HepG2 (cell line): ENCODE data around the gene SOX9.

Experiments used
- CEBPB ChIP-seq: IDR thresholded peaks from 2 replicates; pipeline ENCODE4 v1.6.1; 2011; ENCODE audit warnings: low read depth, low read length, improper control_type of control experiment, borderline replicate concordance
- CHD2 ChIP-seq: IDR thresholded peaks from 2 replicates; pipeline ENCODE4 v1.6.1; 2011; ENCODE audit warnings: low read depth, low read length, improper control_type of control experiment
- CTCF ChIP-seq: sonication (generic); formaldehyde crosslinking; IDR thresholded peaks from 2 replicates; pipeline ENCODE4 v1.5.0; 2020; ENCODE audit warnings: mild to moderate bottlenecking, missing genetic modification reagents, moderate library complexity
- ELF1 ChIP-seq: sonication (generic); formaldehyde crosslinking; IDR thresholded peaks from 2 replicates; pipeline ENCODE4 v1.4.0; 2020; ENCODE audit warnings: missing genetic modification reagents
- FOSL1 ChIP-seq: sonication (generic); formaldehyde crosslinking; IDR thresholded peaks from 2 replicates; pipeline ENCODE4 v1.9.0; 2021; ENCODE audit warnings: missing genetic modification reagents, borderline replicate concordance
- FOXM1 ChIP-seq: sonication (generic); formaldehyde crosslinking; IDR thresholded peaks from 2 replicates; pipeline ENCODE4 v1.5.0; 2020; ENCODE audit warnings: missing genetic modification reagents
- NR2F1 ChIP-seq, 2 experiments: fragments of 450-650 bp in 1 of 2; formaldehyde crosslinking in 1 of 2; IDR thresholded peaks; 2 replicates each; pipeline versions ENCODE4 v1.5.0 to v1.6.1; 2016 to 2020; ENCODE audit warnings: mild to moderate bottlenecking in 1 of 2, missing compliant biosample characterization in 1 of 2, missing genetic modification reagents in 1 of 2, moderate library complexity in 1 of 2
- ZBTB4 ChIP-seq: sonication (generic); formaldehyde crosslinking; IDR thresholded peaks from 2 replicates; pipeline ENCODE4 v1.4.0; 2020; ENCODE audit warnings: missing genetic modification reagents, mild to moderate bottlenecking, borderline replicate concordance
- TF ChIP-seq, protein P1 (sequence below), 2 experiments: IDR thresholded peaks; 2 replicates each; pipeline ENCODE4 v1.6.1; 2011 to 2012; ENCODE audit warnings: low read length in 2 of 2, borderline replicate concordance in 1 of 2, low read depth in 1 of 2, mild to moderate bottlenecking in 1 of 2, moderate library complexity in 1 of 2

DNA sequence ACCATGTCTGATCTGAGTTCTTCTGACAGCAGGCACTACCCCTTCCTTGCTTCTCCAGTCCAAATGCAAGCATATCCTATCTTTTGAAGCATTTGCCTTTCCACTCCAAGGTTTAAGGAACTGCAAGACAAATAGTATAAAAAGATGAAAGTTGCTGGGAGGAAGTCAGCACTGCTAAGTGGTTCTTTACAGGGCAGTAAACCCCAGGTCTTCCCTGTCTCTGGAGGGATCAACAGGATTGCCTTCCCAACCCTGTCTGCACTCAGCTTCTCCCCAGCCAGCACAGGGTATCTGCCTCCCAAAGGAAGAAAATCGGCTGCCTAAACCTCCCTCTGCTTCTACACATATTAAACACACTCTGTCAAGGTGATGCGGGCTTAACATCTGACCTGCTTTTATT is 46.8 kb downstream of the SOX9 start:
- no peak for TF ChIP-seq CHD2
- TF ChIP-seq, protein P1, sequence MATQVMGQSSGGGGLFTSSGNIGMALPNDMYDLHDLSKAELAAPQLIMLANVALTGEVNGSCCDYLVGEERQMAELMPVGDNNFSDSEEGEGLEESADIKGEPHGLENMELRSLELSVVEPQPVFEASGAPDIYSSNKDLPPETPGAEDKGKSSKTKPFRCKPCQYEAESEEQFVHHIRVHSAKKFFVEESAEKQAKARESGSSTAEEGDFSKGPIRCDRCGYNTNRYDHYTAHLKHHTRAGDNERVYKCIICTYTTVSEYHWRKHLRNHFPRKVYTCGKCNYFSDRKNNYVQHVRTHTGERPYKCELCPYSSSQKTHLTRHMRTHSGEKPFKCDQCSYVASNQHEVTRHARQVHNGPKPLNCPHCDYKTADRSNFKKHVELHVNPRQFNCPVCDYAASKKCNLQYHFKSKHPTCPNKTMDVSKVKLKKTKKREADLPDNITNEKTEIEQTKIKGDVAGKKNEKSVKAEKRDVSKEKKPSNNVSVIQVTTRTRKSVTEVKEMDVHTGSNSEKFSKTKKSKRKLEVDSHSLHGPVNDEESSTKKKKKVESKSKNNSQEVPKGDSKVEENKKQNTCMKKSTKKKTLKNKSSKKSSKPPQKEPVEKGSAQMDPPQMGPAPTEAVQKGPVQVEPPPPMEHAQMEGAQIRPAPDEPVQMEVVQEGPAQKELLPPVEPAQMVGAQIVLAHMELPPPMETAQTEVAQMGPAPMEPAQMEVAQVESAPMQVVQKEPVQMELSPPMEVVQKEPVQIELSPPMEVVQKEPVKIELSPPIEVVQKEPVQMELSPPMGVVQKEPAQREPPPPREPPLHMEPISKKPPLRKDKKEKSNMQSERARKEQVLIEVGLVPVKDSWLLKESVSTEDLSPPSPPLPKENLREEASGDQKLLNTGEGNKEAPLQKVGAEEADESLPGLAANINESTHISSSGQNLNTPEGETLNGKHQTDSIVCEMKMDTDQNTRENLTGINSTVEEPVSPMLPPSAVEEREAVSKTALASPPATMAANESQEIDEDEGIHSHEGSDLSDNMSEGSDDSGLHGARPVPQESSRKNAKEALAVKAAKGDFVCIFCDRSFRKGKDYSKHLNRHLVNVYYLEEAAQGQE (IDR thresholded peaks at IDR 0.05; ENCODE audit: borderline replicate concordance in 1 of 2, low read depth in 1 of 2, low read length in 2 of 2) = no peak
- no peak for TF ChIP-seq CEBPB
- TF ChIP-seq CTCF (CRISPR knock-in tag) = no peak
- no peak for TF ChIP-seq NR2F1 (CRISPR knock-in tag; IDR thresholded peaks at IDR 0.05)
- no peak for TF ChIP-seq FOXM1 (CRISPR knock-in tag)
- no peak for TF ChIP-seq ZBTB4
- no peak for TF ChIP-seq FOSL1 (CRISPR knock-in tag)
- no peak for TF ChIP-seq ELF1 (CRISPR knock-in tag)
